NCI-H2171 (cell line): Measurements from ENCODE around the gene CDH23.

Experiments used
- DNase-seq: peaks from one replicate; lab custom pipeline; 2025; lab: John Stamatoyannopoulos, UW

CDH23 gene

DNA sequence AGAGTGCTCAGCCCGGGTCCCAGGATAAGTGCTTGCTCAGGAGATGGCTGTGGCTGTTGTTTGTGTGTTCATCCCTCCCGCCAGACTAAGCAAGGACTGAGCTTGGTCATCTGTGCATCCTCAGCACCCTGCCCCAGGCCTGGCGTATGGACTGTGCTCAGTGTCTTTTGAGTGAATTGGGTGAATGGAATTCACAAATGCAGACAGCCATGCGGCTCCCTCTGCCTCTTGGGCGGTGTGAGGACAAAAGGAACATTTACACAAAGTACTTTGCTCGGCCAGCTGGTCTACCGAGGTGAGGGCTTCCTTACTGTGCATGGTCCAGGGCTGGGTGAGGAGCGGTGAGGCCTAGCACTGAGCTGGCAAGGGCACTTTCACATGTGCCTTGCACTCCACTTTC is 120.2 kb downstream of the CDH23 start:
- DNase-seq: no peak

GRCh38 chr10:71517298-71518169 is 120.8 kb downstream of the CDH23 start:
- no peak for DNase-seq

GRCh38 chr10:71520042-71520441 is 123.3 kb downstream of the CDH23 start:
- no peak for DNase-seq

GRCh38 chr10:71521504-71522441 is 125.1 kb downstream of the CDH23 start:
- no peak for DNase-seq

DNA sequence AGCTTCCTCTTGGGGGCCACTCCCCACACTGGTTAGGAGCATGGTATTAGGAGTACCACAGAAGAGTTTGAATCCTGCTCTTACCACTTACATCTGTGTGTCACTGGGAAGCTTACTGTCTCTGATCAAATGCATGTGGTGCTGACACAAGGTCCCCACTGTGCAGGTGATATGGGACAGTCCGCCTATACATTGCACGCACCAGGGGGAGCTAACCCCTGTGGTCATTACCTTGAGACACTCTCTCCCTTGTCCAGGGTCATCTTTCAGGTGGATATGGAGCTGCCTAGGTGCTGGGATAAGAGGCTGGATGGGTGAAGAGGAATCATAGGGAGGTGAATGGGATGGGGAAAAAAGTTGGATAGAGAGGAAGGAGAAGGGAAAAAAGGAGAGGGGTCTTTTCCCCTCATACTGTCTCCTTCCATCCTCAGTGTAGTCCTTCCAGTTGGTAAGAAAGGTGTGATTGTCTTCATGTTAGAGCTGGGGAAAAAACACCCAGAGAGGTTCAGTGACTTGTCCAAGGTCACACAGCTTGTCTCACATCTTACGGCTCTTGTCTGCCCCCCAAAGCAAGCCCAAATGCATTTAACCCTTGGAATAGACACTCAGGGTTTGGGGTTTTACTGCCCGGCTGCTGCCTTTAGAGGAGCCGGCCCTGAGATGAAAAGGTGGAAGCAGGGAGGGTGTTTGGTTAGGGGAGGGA is 125.9 kb downstream of the CDH23 start:
- DNase-seq: no peak

GRCh38 chr10:71523756-71524155 is 127.0 kb downstream of the CDH23 start:
- DNase-seq: no peak

GRCh38 chr10:71525092-71525491 is 128.4 kb downstream of the CDH23 start:
- DNase-seq: no peak

- no peak for DNase-seq
These were observed 129.0 kb downstream of the CDH23 start for GRCh38 chr10:71525721-71526120.

DNA sequence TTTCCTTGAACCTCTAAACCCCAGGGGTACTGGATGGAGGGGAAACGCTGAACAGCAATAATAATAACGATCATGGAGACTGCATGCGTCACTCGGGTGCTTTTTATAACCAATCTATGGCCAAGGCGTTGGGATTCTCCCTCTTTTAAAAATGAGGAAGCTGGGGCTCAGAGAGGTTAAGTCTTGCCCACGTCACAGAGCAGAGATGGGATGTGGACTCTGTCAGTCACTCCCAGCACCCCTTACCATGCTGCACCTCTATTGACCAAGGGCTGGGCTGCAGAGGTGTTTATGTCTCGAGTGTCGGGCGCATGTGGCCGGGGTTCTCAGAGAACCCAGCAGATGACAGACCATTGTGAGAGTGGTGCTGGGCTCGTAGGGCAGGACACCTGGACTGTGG is 129.9 kb downstream of the CDH23 start:
- no peak for DNase-seq

DNA sequence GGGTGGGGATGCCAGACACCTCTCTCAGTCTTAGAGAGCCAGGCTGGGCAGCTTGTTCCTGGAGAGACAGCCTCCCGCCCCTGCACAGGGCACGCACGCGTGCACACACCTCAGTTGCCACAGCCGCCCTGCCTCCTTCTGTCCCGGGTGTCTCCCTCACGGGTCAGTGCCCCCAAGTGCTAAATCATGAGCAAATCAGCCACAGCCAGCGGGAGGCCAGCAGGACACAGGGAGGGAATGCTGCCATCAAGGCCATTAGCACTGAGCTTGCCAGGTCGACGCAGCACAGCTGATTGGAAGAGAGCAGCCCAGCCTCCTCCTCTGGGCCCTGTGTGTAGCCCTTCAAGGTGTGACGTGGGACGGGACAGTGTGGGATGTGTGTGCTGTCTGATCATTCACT is 130.4 kb downstream of the CDH23 start:
- no peak for DNase-seq

DNA sequence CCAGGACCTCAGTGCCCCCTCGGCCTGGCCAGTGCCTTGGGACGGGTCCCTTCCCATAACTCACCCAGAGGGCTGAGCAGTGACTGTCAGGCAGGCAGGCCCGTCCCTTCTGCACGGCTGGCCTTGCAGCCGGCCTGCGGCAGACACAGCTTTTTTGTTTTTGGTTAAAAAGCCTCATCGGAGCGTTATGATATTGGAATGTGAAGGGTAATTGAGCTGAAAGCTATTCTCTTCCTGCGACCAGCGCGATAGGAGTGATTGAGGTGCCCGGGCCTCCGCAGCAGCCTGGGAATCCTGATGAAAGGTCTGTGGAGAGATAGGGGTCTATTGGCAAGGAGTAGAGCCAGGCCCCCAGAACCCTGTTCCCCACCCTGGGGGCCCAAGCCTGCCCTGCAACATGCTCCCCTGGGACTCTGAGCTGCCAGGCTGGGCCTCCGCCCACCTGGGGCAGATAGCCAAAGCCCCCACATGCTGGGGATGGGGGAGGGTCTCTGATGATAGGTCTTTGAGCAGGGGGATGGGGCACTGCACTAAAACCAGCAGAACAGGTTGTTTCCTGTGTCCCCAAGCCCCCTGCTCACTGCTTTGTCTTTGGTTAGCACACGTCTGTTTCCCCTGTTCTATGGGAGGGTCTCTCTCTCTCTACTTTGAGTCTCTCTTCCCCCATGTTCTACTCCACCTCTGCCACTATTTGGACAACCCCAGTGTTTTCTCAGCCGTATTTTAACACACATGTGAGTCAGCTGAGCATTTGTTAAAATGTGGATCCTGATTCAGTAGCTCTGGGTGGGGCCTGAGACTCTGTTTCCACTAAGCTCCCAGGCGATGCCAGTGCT is 131.9 kb downstream of the CDH23 start:
- no peak for DNase-seq

DNA sequence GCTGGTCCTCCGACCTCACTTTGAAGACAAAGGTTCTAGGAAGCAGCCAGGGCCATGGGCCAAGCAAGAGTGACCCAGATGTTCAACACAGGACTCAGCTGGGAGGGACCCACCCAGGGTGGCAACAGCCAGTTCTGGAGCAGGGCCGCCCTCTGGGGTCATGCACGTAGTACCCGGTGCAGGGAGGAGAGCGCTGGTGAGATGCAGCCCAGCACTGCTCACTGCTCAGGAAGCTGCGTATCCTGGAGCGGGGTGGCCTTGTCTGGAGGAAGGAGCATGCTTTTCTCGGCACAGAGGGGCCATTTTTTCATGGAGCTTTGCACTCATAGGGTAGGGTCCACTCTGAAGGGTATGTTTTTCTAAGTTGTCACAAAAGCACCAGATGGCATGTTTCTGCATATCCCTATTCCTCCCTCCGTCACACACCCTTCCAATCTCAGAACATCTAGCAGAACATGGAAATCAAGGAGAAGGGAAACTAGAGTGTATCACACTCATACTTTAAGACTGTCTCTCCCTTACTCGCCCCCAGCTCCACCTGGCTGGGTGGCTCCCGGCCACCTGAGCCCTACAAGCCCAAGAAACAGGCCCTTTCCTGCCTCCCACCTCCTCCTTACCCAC is 132.6 kb downstream of the CDH23 start:
- no peak for DNase-seq

- DNase-seq: no peak
These were observed 134.1 kb downstream of the CDH23 start for GRCh38 chr10:71530781-71531180.

- DNase-seq: peak; percentile 42
These were observed 135.0 kb downstream of the CDH23 start for GRCh38 chr10:71531485-71532446.

DNA sequence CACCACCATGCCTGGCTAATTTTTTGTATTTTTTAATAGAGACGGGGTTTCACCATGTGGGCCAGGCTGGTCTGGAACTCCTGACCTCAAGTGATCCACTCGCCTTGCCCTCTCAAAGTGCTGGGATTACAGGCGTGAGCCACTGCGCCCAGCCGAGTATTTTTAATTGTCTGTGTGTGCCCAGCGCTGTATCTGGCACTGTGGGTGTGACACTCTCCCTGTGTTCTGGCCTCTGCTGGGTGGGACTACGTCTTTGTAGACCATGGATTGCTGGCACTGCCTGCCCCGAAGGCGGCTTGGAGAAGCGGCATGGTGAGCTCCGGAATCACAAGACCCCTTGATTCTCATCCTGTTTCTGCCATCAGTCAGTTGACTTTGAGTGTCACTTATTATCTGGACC is 136.2 kb downstream of the CDH23 start:
- no peak for DNase-seq

- no peak for DNase-seq
These were observed 137.2 kb downstream of the CDH23 start for GRCh38 chr10:71533936-71534335.

DNA sequence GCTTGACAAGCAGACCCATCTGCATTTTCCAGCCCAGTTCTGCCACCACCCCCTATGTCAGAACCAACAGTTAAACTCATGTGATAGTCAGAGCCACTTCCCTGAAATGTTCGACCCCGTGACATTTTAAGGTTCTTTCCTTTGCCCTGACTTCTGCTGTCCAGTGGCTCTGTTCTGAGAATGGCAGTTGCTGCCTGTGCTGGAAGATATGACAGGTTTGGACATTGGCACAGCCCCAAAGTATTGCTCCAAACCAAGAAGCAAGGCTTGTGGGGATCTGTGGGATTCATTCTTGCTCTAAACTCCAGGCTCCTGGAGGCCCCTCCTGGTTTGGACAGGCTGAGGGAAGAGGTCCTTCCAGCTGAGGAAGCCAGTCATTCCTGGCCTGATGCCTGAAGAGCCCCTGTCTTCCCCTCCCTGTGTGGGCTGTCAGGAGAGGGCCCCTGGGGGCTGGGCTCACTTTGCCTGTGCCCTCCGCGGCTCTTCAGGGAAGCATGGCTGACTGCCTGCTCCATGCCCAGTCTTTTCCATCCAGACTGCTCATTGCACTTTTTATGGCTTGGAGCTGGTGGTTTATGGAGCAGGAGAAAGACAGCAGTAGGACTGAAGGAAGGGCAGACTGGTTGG is 138.0 kb downstream of the CDH23 start:
- DNase-seq: no peak

DNA sequence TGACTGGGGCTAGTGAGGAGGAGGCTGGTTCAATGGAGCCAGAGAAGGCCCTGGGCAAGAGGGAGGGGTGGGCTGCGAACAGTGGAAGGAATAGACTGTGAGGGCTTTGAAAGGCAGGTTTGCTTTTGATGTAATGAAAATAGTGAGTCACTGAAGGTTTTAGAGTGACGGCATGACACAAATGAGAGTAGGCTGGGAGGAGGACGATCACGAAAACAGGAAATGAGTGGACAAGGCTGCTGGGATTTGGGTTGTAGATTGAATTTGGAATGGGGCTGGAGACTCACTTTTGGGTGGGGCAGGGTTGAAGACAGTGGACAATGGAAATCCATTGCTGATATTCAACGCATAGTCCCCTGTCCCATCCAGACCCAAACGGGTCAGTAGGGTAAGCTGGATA is 139.6 kb downstream of the CDH23 start:
- DNase-seq: no peak

- no peak for DNase-seq
These were observed 140.4 kb downstream of the CDH23 start for GRCh38 chr10:71537125-71537524.
